ENCODE data around the gene RABGAP1L.
"Not testable (repeated sequence)": the region's sequence is repeated elsewhere in the genome, so short reads cannot be mapped to it uniquely, and the experiment has no call there.

The RABGAP1L gene

DNA sequence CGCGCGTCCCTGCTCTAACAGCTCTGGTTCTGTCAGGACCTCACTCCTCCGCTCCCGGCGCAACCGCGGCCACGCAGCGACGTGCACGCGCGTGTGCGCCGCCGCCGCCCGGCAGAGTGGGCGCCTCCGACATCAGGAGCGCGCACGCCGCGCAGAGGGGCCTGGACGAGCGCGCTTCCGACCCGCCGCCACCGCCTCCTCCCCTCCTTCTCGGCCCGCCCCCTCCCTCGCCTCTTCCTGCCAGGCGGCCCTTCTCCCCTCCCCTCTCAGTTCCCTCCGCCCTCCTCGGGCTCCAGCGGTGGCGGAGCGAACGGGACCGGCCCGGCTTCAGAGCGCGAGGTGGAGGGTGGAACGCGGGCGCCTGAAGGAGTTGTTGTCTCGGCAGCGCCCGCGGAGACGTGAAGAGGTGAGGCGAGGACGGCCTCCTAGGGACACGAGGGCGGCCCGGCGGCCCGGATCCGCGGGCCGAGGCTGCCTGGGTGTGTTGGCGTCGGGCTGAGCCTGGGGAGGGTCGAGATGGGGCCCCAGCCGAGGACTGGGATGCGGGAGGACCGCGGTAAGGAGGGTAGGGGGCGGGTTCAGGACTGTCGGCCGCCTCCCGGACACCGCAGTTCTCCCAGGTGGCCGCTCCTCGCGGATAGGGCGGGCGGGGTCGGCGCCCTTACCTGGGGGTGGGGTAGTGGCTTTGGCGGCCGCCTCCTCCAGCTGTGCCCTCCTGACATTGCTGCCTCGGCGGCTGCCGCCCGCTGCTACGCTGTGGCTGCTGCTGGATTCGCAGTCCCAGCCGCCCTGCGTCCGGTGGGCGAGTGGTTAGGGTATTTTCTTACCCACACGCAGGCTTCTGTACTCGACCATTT lies at the start of gene RABGAP1L:
Gene RABGAP1L, plus strand, starts transcription at position 269 of the 857 bp plus-strand sequence.
- peak; percentile 96 for DNase-seq

- DNase-seq: no peak
Measured at GRCh38 chr1:174110053-174110452, 49.3 kb upstream of the RABGAP1L start.

- no peak for DNase-seq
Measured at GRCh38 chr1:174112489-174113162, 46.7 kb upstream of the RABGAP1L start.

GRCh38 chr1:174114106-174114505 lies 45.2 kb upstream of the RABGAP1L start:
- DNase-seq: no peak

DNA sequence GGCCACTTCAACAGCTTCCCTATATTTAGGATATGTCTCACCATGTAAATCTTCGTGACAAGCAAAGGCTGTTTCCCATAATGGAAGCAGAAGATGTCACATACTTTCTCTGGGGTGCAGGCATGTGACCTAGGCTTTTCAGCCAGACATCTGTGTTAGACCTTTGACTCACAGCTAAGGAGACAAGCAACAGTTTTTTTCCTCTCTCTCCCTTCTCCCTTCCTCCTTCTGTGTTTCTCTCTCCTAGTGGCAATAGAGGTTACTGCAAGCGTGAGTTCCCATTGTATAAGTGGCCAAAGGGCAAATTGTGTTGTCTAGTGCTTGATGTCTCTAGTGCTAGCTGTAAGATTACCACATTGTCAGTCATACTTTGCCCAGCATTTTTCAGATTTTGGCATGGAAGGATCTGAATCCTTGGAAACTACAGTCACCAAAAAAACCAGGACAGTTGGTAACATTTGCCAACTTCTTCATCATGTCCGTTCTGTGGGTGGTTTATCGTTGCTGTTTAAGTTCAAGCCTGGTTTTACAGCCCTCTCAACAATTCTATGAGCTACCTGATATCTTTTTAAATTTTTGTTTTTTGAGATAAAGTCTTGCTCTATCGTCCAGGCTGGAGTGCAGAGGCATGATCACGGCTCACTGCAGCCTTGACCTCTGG lies 44.4 kb upstream of the RABGAP1L start:
- peak; percentile 32 for DNase-seq

- no peak for DNase-seq
Measured at GRCh38 chr1:174116042-174116441, 43.3 kb upstream of the RABGAP1L start.

GRCh38 chr1:174118751-174119150 lies 40.6 kb upstream of the RABGAP1L start:
- no peak for DNase-seq

DNA sequence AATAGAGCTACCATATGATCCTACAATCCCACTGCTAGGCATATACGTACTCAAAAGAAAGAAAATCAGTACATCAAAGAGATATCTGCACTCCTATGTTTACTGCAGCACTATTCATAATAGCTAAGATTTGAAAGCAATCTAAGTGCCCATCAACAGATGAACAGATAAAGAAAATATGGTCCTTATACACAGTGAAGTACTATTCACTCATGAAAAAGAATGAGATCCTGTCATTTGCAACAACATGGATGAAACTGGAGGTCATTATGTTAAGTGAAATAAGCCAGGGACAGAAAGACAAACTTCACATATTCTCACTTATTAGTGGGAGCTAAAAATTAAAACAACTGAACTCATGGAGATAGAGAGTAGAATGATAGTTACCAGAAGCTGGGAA lies 37.0 kb upstream of the RABGAP1L start:
- DNase-seq: not testable (repeated sequence)

DNA sequence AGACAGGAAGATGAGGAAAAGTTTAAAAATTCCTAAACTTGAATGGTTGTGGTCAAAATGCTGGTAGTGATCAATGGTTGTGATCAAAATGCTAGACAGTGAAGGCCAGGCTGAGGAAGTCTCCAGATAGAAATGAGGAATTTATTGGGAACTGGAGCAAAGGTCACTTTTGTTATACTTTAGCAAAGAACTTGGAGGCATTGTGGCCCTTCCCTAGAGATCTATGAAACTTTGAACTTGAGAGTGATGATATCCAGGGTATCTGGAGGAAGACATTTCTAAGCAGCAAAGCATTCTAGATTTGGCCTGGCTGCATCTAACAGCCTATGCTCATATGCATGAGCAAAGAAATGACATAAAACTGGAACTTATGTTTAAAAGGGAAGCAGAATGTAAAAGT lies 35.5 kb upstream of the RABGAP1L start:
- DNase-seq: no peak

DNA sequence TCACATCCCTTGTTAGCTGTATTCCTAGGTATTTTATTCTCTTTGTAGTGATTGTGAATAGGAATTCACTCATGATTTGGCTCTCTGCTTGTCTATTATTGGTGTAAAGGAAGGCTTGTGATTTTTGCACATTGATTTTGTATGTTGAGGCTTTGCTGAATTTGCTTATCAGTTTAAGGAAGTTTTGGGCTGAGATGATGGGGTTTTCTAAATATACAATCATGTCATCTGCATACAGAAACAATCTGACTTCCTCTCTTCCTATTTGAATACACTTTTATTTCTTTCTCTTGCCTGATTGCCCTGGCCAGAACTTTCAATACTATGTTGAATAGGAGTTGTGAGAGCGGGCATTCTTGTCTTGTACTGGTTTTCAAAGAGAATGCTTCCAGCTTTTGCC lies 32.1 kb upstream of the RABGAP1L start:
- DNase-seq: not testable (repeated sequence)

GRCh38 chr1:174131032-174131638 lies 28.2 kb upstream of the RABGAP1L start:
- DNase-seq: no peak

DNA sequence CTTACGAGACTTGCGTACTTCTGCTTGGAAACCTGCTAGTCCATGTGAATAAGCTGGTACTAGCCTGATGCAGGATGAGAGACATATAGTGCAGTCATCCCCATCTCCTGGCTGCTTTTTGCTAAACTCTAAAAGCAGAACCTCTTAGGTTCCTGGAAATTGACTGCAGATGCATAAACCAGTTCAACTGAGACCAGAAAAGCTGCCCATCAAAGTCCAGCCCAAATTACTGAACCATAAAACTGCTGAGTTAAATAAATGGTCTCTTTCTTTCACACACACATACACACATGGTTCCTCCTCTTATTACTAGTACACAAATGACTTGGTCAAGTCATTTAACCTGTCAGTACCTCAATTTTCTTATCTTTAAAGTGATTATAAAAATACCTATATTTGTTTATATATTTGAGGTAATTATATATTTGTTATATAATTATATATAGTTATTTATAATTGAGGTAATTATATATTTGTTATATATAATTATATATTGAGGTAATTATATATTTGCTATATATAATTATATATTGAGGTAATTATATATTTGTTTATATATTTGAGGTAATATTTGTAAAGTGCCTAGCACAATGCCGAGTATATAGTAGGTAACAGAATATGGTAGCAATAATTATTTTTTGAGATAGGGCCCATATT lies 25.2 kb upstream of the RABGAP1L start:
- DNase-seq: no peak

GRCh38 chr1:174135211-174135610 lies 24.1 kb upstream of the RABGAP1L start:
- DNase-seq: no peak

DNA sequence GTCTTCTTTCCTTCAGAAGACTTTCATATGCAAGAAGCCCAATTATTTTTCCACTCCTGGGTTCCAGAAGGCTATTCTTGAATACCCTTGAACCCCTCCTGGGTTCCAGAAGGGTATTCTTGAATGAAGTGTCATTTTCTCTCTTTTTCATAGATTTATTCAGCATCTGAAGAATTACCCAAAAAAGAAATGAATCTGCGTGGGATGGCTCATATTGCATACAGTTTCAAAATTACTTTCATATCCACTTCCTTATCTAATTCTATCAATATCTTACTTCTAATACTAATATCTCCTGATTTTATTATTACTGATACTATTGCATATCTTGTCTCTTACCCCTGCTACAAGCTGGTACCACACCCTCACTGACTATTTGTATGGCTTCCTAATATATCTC lies 22.6 kb upstream of the RABGAP1L start:
- DNase-seq: no peak

- no peak for DNase-seq
Measured at GRCh38 chr1:174142836-174143235, 16.5 kb upstream of the RABGAP1L start.

DNA sequence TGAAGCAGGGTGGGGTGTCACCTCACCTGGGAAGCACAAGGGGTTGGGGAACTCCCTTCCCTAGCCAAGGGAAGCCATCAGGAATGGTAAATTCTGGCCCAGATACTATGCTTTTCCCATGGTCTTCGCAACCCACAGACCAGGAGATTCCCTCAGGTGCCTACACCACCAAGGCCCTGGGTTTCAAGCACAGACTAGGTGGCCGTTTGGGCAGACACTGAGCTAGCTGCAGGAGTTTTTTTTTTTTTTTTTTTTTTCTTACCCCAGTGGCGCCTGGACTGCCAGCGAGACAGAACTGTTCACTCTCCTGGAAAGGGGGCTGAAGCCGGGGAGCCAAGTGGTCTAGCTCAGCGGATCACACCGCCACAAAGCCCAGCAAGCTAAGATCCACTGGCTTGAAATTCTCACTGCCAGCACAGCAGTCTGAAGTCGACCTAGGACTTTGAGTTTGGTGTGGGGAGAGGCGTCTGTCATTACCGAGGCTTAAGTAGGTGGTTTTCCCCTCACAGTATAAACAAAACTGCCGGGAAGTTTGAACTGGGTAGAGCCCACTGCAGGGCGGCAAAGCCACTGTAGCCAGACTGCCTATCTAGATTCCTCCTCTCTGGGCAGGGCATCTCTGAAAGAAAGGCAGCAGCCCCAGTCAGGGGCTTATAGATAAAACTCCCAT lies 15.5 kb upstream of the RABGAP1L start:
- not testable (repeated sequence) for DNase-seq

DNA sequence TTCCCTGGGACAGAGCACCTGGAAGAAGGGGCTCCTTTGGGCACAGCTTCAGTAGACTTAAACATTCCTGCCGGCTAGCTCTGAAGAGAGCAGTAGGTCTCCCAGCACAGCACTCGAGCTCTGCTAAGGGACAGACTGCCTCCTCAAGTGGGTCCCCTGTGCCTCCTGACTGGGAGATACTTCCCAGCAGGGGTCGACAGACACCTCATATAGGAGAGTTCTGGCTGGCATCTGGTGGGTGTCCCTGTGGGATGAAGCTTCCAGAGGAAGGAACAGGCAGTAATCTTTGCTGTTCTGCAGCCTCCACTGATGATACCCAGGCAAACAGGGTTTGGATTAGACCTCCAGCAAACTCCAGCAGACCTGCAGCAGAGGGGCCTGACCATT lies 14.9 kb upstream of the RABGAP1L start:
- not testable (repeated sequence) for DNase-seq

DNA sequence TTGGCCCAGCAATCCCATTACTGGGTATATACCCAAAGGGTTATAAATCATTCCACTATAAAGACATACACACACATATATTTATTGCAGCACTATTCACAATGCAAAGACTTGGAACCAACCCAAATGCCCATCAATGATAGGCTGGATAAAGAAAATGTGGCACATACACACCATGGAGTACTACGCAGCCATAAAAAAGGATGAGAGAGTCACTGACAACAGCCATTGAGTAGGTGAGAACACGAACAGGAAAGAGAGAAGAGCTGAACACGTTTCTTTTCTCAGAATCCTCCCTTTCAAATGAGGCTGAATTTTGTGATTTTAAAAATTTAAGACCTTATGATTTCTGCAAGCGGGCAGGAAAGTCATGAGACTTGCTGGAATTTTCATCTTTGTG lies 10.1 kb upstream of the RABGAP1L start:
- DNase-seq: no peak

DNA sequence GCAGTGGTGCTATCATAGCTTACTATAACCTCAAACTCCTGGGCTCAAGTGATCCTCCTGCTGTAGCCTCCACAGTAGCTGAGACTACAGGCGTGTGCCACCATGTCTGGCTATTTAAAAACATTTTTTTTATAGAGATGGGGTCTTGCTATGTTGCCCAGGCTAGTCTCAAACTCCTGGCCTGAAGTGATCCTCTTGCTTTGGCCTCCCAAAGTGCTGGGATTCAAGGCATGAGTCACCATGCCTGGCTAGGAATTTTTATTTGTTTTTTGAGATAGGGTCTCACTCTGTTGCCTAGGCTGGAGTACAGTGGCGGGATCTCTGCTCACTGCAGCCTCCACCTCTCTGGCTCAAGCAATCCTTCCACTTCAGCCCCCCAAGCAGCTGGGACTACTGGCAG lies 8.8 kb upstream of the RABGAP1L start:
- DNase-seq: no peak

DNA sequence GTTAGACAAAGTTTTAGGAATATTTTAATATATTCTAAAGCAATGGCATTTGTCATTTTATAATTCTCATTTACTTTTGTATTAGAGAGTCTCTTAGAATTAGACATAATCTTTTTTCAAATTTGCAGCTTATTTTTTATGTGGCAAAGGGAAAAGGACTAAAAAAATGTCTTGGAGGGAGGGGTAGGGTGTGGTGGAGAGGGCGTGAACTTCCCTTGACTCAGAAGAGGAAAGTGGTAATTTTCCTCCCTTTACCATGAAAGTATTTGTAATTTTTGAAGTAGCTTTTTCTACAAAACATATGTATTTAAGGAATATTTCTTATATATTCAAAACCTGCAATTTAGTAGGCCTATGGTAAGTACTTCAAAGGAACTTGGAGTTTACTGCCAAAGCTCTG lies 6.9 kb upstream of the RABGAP1L start:
- no peak for DNase-seq

GRCh38 chr1:174153085-174153824 lies 6.1 kb upstream of the RABGAP1L start:
- no peak for DNase-seq

DNA sequence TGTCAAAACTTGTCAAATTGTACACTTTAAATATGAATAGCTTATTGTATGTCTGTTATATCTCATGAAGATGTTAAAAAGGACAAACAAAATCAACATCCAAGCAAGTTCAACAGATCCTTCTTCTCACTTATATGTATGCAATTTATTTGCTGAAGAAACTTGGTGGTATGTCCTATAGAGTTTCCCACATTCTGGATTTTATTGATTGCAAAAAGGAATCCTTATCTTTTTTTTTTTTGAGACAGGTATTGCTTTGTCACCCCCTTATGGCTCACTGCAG lies 5.6 kb upstream of the RABGAP1L start:
- DNase-seq: no peak
